Panc1 (cell line): ENCODE data around the gene RPH3AL. TPM values are rescaled to one million over a fixed set of nuclear protein-coding genes. Genes with fewer than 3 reads are reported as not detected.

ENCODE experiments used
- ATAC-seq: fragments of 200-7000 bp; cut with Tn5 transposase; 2 replicates; pipeline ENCODE4 v1.9.1; 2020; ENCODE audit warnings: mild to moderate bottlenecking, moderate library complexity
- BruUV-seq: library from RNA; stranded (reverse); fragments of 400-500 nt; replicated peaks from 2 replicates; lab custom pipeline; 2021; lab: Mats Ljungman, UMichigan
- CTCF ChIA-PET: fragments of 300-600 bp; sonication (Branson Sonifier 250); formaldehyde crosslinking; loops from one replicate; lab custom pipeline; 2022; ENCODE audit warnings: antibody characterized with exemption; lab: Charles Lee
- POLR2A ChIA-PET: fragments of 300-600 bp; sonication (Branson Sonifier 250); formaldehyde crosslinking; loops from one replicate; lab custom pipeline; 2022; ENCODE audit warnings: antibody characterized with exemption; lab: Charles Lee
- DNase-seq: peaks from one replicate; pipeline ENCODE4 v3.0.0-alpha.2; 2010; ENCODE audit warnings: low read depth, low spot score
- H3K27ac ChIP-seq: 2 replicates; pipeline ENCODE4 v1.5.1; 2011; ENCODE audit warnings: mild to moderate bottlenecking, low read length, inconsistent platforms
- H3K27me3 ChIP-seq: fragments of 200-500 bp; sonication (Bioruptor generic); 2 replicates; pipeline ENCODE4 v1.6.0; 2014; ENCODE audit warnings: low read length, inconsistent platforms; ENCODE audit not compliant: control insufficient read depth, insufficient read depth
- H3K36me3 ChIP-seq: fragments of 200-500 bp; sonication (Bioruptor generic); 2 replicates; pipeline ENCODE4 v1.5.1; 2014; ENCODE audit warnings: inconsistent platforms, mild to moderate bottlenecking, low read length, moderate library complexity; ENCODE audit not compliant: control insufficient read depth, insufficient read depth
- H3K4me1 ChIP-seq: 2 replicates; pipeline ENCODE4 v1.5.1; 2011; ENCODE audit warnings: inconsistent platforms, mild to moderate bottlenecking, low read length, moderate library complexity; ENCODE audit not compliant: control insufficient read depth, insufficient read depth
- H3K4me3 ChIP-seq, 2 experiments: 2 replicates each; pipeline ENCODE4 v1.5.1; 2011 to 2012; ENCODE audit warnings: low read depth in 2 of 2, low read length in 2 of 2, mild to moderate bottlenecking in 2 of 2, inconsistent platforms in 1 of 2, moderate library complexity in 1 of 2
- H3K9me3 ChIP-seq: fragments of 200-500 bp; sonication (Bioruptor generic); 2 replicates; pipeline ENCODE4 v1.5.1; 2014; ENCODE audit warnings: low read depth, mild to moderate bottlenecking, inconsistent platforms, low read length, moderate library complexity; ENCODE audit not compliant: control insufficient read depth, insufficient read depth
- CTCF ChIP-seq: fragments of 450-650 bp; IDR thresholded peaks from 2 replicates; pipeline ENCODE4 v1.5.1; 2017; ENCODE audit warnings: mild to moderate bottlenecking
- POLR2AphosphoS5 ChIP-seq: IDR thresholded peaks from 2 replicates; pipeline ENCODE4 v1.6.1; 2012; ENCODE audit warnings: mild to moderate bottlenecking, low read depth, low read length, moderate library complexity
- REST ChIP-seq, 2 experiments: IDR thresholded peaks; 2 replicates each; pipeline ENCODE4 v1.6.1; 2011 to 2012; ENCODE audit warnings: low read depth in 2 of 2, control low read depth in 1 of 2, low read length in 1 of 2, mild to moderate bottlenecking in 1 of 2, moderate library complexity in 1 of 2; ENCODE audit not compliant: insufficient read depth in 1 of 2
- SIN3A ChIP-seq: IDR thresholded peaks from 2 replicates; pipeline ENCODE4 v1.6.1; 2012; ENCODE audit warnings: low read depth, mild to moderate bottlenecking, low read length, moderate library complexity, borderline replicate concordance; ENCODE audit not compliant: insufficient read depth
- TCF7L2 ChIP-seq: IDR thresholded peaks from 2 replicates; pipeline ENCODE4 v1.6.1; 2011; ENCODE audit warnings: mild to moderate bottlenecking, low read depth, low read length, inconsistent platforms
- in situ Hi-C: cut with HindIII; loops from 2 replicates; pipeline ENCODE4 v1.10.0; 2016; ENCODE audit warnings: low sequenced_read_pairs, low pct_unique_long_range_greater_than_20kb
- intact Hi-C: fragments of 100-400 bp; cut with micrococcal nuclease; formaldehyde crosslinking; loops from one replicate; pipeline ENCODE4 v1.10.0; 2022; ENCODE audit not compliant: unreplicated experiment
- total RNA-seq: library from RNA; stranded (reverse); gene quantifications from one replicate; pipeline ENCODE4 v1.2.1, GENCODE V29; 2021; ENCODE audit not compliant: unreplicated experiment

The RPH3AL gene
- total RNA-seq, 1 experiment from 2014 or later: 2.2 TPM

- CTCF ChIA-PET: no interaction called here
- no peak for ATAC-seq
- TF ChIP-seq CTCF (no peak), POLR2AphosphoS5 (no peak), SIN3A (no peak), TCF7L2 (no peak), REST (IDR thresholded peaks at IDR 0.05; ENCODE audit: insufficient read depth in 1 of 2, low read depth in 2 of 2, low read length in 1 of 2) (no peak)
- no TSS peak for BruUV-seq
- POLR2A ChIA-PET: no interaction called here
- H3K27me3 ChIP-seq: no peaks in the 10 kb centered on the region
- no peak overlapping the region for H3K27ac ChIP-seq
- intact Hi-C loops: no loop called here
- no peak for DNase-seq
- no peaks in the 10 kb centered on the region for H3K9me3 ChIP-seq
- H3K4me1 ChIP-seq: no peaks in the 10 kb centered on the region
- in situ Hi-C loops: no loop called here
- H3K36me3 ChIP-seq: no peaks in the 10 kb centered on the region
- no peak overlapping the region for H3K4me3 ChIP-seq
Measured at GRCh38 chr17:165939-166338, 186.7 kb downstream of the RPH3AL start.

DNA sequence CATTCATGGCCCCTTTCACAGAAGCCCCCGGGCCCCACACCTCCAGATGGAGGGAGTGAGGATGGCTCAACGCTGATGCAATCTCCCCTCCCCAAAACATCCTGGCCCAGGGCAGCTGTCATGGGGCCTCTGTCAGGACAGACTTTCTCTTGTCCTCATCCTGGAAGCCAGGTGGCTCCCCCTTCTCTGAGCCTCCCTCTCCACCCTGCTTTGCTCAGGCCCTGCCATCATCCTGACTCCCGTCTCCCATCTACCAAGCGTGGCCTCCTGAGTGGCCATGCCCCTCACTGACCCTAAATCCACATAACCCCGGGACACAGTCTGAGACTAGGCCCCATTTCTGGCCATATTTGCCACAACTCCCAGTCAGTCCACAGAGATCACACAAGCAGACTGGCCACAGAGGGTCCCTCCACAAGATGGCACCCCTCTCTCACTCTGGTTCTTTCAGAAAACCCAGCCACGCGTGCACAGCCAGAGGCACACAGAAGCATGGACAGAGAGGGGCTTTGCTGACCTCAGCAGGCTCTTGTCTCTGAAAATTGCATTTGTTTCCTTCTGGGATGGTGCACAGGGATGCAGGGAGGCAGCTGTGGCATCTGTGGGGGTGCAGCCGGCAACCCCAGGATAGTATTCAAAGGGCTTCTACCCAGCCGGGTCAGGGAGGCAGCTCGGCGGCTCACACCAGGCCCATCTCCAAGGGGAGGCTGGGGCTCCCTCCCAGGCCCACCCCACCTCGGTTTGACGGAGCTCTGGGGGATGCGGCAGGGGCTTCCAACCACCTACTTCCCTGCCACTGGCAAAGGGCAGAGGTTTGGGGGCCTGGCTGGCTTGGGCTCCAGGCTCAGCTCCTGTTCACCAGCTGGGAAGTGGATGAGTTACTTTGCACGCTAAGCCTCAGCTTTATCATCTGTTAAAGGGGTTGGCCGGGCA lies 188.0 kb downstream of the RPH3AL start:
- CTCF ChIA-PET: interaction anchor here (0.7 to 0.9 kb wide), 2 partner anchors 232 to 376 kb away, joined by 3 to 6 read pairs; no protein-coding TSS in a partner anchor
- H3K4me1 ChIP-seq: no peaks in the 10 kb centered on the region
- intact Hi-C loops: no loop called here
- H3K9me3 ChIP-seq: no peaks in the 10 kb centered on the region
- no peak overlapping the region for H3K4me3 ChIP-seq
- DNase-seq (peak; percentile 10), ATAC-seq (peak; percentile 83)
- POLR2A ChIA-PET: interaction anchor here (0.6 kb wide), 1 partner anchor 12 kb away, joined by 8 read pairs; no protein-coding TSS in a partner anchor
- no TSS peak for BruUV-seq
- no peaks in the 10 kb centered on the region for H3K27me3 ChIP-seq
- H3K36me3 ChIP-seq: no peaks in the 10 kb centered on the region
- no peak overlapping the region for H3K27ac ChIP-seq
- in situ Hi-C loops: no loop called here
- TF ChIP-seq CTCF (peak; percentile 76), SIN3A (no peak), TCF7L2 (no peak), POLR2AphosphoS5 (no peak)
